CD14-positive monocyte (primary cell): ENCODE data around the gene TRIM23. TPM values are rescaled to one million over a fixed set of nuclear protein-coding genes. Genes with fewer than 3 reads are reported as not detected.

Experiments used
- DNase-seq, 3 donors: peaks; one replicate each; pipeline ENCODE4 v3.0.0-alpha.2; 2011 to 2022
- H2AFZ ChIP-seq: 2 replicates; pipeline ENCODE4 v1.6.0; 2012; ENCODE audit warnings: mild to moderate bottlenecking, low read depth, low read length, inconsistent platforms; ENCODE audit not compliant: insufficient read depth, poor library complexity, severe bottlenecking
- H3K27ac ChIP-seq, 2 donors: 1 replicate in 1 of 2; 2 replicates in 1 of 2; pipeline ENCODE4 v1.5.1; 2012 to 2013; ENCODE audit warnings: low read length in 2 of 2, control low read depth in 1 of 2, inconsistent platforms in 1 of 2, low read depth in 1 of 2, mild to moderate bottlenecking in 1 of 2
- H3K27me3 ChIP-seq, 2 donors: one replicate each; pipeline versions ENCODE4 v1.6.0 to v1.6.1; 2011 to 2013; ENCODE audit warnings: low read length in 2 of 2; ENCODE audit not compliant: control insufficient read depth in 2 of 2, insufficient read depth in 2 of 2
- H3K36me3 ChIP-seq, 2 donors: replicated peaks in 1 of 2; 1 replicate in 1 of 2; 2 replicates in 1 of 2; pipeline versions ENCODE4 v1.5.1 to v1.6.1; 2012 to 2013; ENCODE audit warnings: low read length in 2 of 2, control low read depth in 1 of 2, inconsistent platforms in 1 of 2, mild to moderate bottlenecking in 1 of 2; ENCODE audit not compliant: insufficient read depth in 2 of 2, control insufficient read depth in 1 of 2
- H3K4me1 ChIP-seq, 2 donors: 1 replicate in 1 of 2; 2 replicates in 1 of 2; pipeline versions ENCODE4 v1.5.1 to v1.6.1; 2012 to 2013; ENCODE audit warnings: low read length in 2 of 2, control low read depth in 1 of 2, inconsistent platforms in 1 of 2, mild to moderate bottlenecking in 1 of 2, moderate library complexity in 1 of 2; ENCODE audit not compliant: insufficient read depth in 2 of 2, control insufficient read depth in 1 of 2
- H3K4me2 ChIP-seq: replicated peaks from 2 replicates; pipeline ENCODE3; 2012; ENCODE audit warnings: low read length, moderate library complexity, mild to moderate bottlenecking; ENCODE audit not compliant: poor library complexity, severe bottlenecking; ENCODE audit errors: extremely low read depth
- H3K4me3 ChIP-seq, 3 experiments: fragments of 200-600 bp in 1 of 3; sonication (generic) in 1 of 3; replicated peaks in 1 of 3; 1 replicate in 2 of 3; 2 replicates in 1 of 3; pipeline ENCODE4 v1.5.1; 2011 to 2013; ENCODE audit warnings: low read length in 3 of 3, mild to moderate bottlenecking in 3 of 3, control low read depth in 2 of 3, low read depth in 2 of 3, inconsistent platforms in 1 of 3, moderate library complexity in 1 of 3
- H3K79me2 ChIP-seq: 2 replicates; pipeline ENCODE4 v1.6.0; 2012; ENCODE audit warnings: mild to moderate bottlenecking, control low read depth, inconsistent platforms, low read length, moderate library complexity; ENCODE audit not compliant: insufficient read depth
- H3K9ac ChIP-seq: 2 replicates; pipeline ENCODE4 v1.6.0; 2017; ENCODE audit warnings: low read length, mild to moderate bottlenecking; ENCODE audit not compliant: insufficient read depth, poor library complexity, severe bottlenecking
- H3K9me3 ChIP-seq, 2 donors: replicated peaks in 1 of 2; 1 replicate in 1 of 2; 2 replicates in 1 of 2; pipeline versions ENCODE4 v1.5.1 to v1.6.1; 2012 to 2013; ENCODE audit warnings: low read length in 2 of 2, control low read depth in 1 of 2; ENCODE audit not compliant: control insufficient read depth in 1 of 2, insufficient read depth in 1 of 2
- H4K20me1 ChIP-seq: 2 replicates; pipeline ENCODE4 v1.6.0; 2012; ENCODE audit warnings: mild to moderate bottlenecking, low read length, control low read depth, moderate library complexity; ENCODE audit not compliant: insufficient read depth
- H3K27ac Mint-ChIP-seq, 7 donors: one replicate each; pipeline ENCODE4 v1.8.0; 2020; ENCODE audit warnings: mild to moderate bottlenecking in 7 of 7, mixed read lengths in 7 of 7, moderate library complexity in 6 of 7, inconsistent platforms in 2 of 7
- H3K27me3 Mint-ChIP-seq, 3 donors: one replicate each; pipeline ENCODE4 v1.8.0; 2021 to 2022; ENCODE audit warnings: low read depth in 3 of 3, mild to moderate bottlenecking in 3 of 3, mixed read lengths in 3 of 3, moderate library complexity in 3 of 3, inconsistent platforms in 1 of 3
- H3K36me3 Mint-ChIP-seq, 2 donors: one replicate each; pipeline ENCODE4 v1.8.0; 2020; ENCODE audit warnings: mixed read lengths in 2 of 2, inconsistent platforms in 1 of 2, mild to moderate bottlenecking in 1 of 2
- H3K4me1 Mint-ChIP-seq: one replicate; pipeline ENCODE4 v1.8.0; 2020; ENCODE audit warnings: mild to moderate bottlenecking, mixed read lengths
- H3K4me3 Mint-ChIP-seq, 2 donors: one replicate each; pipeline ENCODE4 v1.8.0; 2020; ENCODE audit warnings: mild to moderate bottlenecking in 2 of 2, mixed read lengths in 2 of 2, moderate library complexity in 1 of 2
- H3K9me3 Mint-ChIP-seq, 7 donors: one replicate each; pipeline ENCODE4 v1.8.0; 2020 to 2022; ENCODE audit warnings: mixed read lengths in 7 of 7, mild to moderate bottlenecking in 6 of 7, moderate library complexity in 6 of 7, inconsistent platforms in 2 of 7
- CTCF ChIP-seq: fragments of 200-600 bp; IDR thresholded peaks from one replicate; pipeline ENCODE4 v1.8.0; 2022; ENCODE audit warnings: antibody characterized with exemption, mild to moderate bottlenecking
- WGBS: methylation state at CpG from one replicate; pipeline ENCODE4 v1.1.5; 2013; ENCODE audit warnings: missing lambda C conversion rate; ENCODE audit not compliant: insufficient coverage; 5-methylcytosine and 5-hydroxymethylcytosine counted together
- intact Hi-C, 2 donors: fragments of 100-400 bp; cut with micrococcal nuclease; formaldehyde crosslinking; loops; one replicate each; pipeline versions ENCODE4 v1.15.0 to v1.15.1; 2023
- polyA plus RNA-seq, 3 donors: library from polyadenylated mRNA; depleted of rRNA in 1 of 3; unstranded in 2 of 3; stranded (reverse) in 1 of 3; fragments of 300-500 nt in 2 of 3; fragments of >200 nt in 1 of 3; fragmentation: Illumina TruSeq in 2 of 3; gene quantifications; 1 replicate in 2 of 3; 2 replicates in 1 of 3; pipeline ENCODE4 v1.2.3, GENCODE V29; 2012 to 2021

Gene TRIM23
- polyA plus RNA-seq, 3 donors, result 3.2 to 5.6 (median 3.3) TPM

GRCh38 chr5:65570598-65571226, 53.4 kb downstream of the TRIM23 start:
- no peak overlapping the region for H2AFZ ChIP-seq
- no peak for TF ChIP-seq CTCF
- H3K27me3 Mint-ChIP-seq, result no peaks in the 10 kb centered on the region
- H3K36me3 ChIP-seq, result peaks cover 52 to 71% of the 10 kb centered on the region in 2 donors
- H3K9me3 ChIP-seq, result no peaks in the 10 kb centered on the region
- no peak overlapping the region for H3K4me3 Mint-ChIP-seq
- H3K9ac ChIP-seq, result no peak overlapping the region
- no peaks in the 10 kb centered on the region for H3K9me3 Mint-ChIP-seq
- H3K27me3 ChIP-seq, result no peaks in the 10 kb centered on the region
- no peaks in the 10 kb centered on the region for H3K4me1 ChIP-seq
- peaks cover 4% of the 10 kb centered on the region for H3K4me1 Mint-ChIP-seq
- H3K36me3 Mint-ChIP-seq, result peaks cover 49 to 55% of the 10 kb centered on the region in 2 donors
- intact Hi-C loops, result no loop called here
- no peak overlapping the region for H3K4me3 ChIP-seq
- no peak overlapping the region for H3K4me2 ChIP-seq
- H3K79me2 ChIP-seq, result peaks cover 23% of the 10 kb centered on the region
- DNase-seq, result no peak
- H4K20me1 ChIP-seq, result no peaks in the 10 kb centered on the region
- 100% methylated on average over 2 of the region's 2 CpGs for WGBS
- H3K27ac ChIP-seq, result no peak overlapping the region
- no peak overlapping the region for H3K27ac Mint-ChIP-seq

- no peak for DNase-seq
- intact Hi-C loops, result no loop called here
- Histone ChIP-seq H3K9ac (no peak overlapping the region), H3K79me2 (peaks cover 57% of the 10 kb centered on the region), H3K36me3 (peaks cover 29 to 35% of the 10 kb centered on the region in 2 donors), H3K4me3 (no peak overlapping the region), H4K20me1 (no peaks in the 10 kb centered on the region), H3K4me2 (no peak overlapping the region), H3K9me3 (no peaks in the 10 kb centered on the region), H3K27ac (no peak overlapping the region), H2AFZ (no peak overlapping the region), H3K4me1 (peaks cover 22 to 27% of the 10 kb centered on the region in 2 donors), H3K27me3 (no peaks in the 10 kb centered on the region)
- peaks cover 23% of the 10 kb centered on the region for H3K4me1 Mint-ChIP-seq
- no peak overlapping the region for H3K4me3 Mint-ChIP-seq
- peaks cover 0 to 2% (median 0%) of the 10 kb centered on the region in 7 donors for H3K9me3 Mint-ChIP-seq
- peaks cover 0 to 2% (median 0%) of the 10 kb centered on the region in 3 donors for H3K27me3 Mint-ChIP-seq
- no peak overlapping the region for H3K27ac Mint-ChIP-seq
- 67% methylated on average over 2 of the region's 5 CpGs for WGBS
- H3K36me3 Mint-ChIP-seq, result peaks cover 20 to 24% of the 10 kb centered on the region in 2 donors
- no peak for TF ChIP-seq CTCF
Observed at GRCh38 chr5:65566505-65566904, 57.6 kb downstream of the TRIM23 start.
